ENCODE data around the gene CARMIL1. TPM values are rescaled to one million over a fixed set of nuclear protein-coding genes. Genes with fewer than 3 reads are reported as not detected.

The CARMIL1 gene
- total RNA-seq, 1 donor from 2014 or later = 14.5 TPM

GRCh38 chr6:25384967-25385366 is 105.8 kb downstream of the CARMIL1 start:
- TF ChIP-seq, protein P1, sequence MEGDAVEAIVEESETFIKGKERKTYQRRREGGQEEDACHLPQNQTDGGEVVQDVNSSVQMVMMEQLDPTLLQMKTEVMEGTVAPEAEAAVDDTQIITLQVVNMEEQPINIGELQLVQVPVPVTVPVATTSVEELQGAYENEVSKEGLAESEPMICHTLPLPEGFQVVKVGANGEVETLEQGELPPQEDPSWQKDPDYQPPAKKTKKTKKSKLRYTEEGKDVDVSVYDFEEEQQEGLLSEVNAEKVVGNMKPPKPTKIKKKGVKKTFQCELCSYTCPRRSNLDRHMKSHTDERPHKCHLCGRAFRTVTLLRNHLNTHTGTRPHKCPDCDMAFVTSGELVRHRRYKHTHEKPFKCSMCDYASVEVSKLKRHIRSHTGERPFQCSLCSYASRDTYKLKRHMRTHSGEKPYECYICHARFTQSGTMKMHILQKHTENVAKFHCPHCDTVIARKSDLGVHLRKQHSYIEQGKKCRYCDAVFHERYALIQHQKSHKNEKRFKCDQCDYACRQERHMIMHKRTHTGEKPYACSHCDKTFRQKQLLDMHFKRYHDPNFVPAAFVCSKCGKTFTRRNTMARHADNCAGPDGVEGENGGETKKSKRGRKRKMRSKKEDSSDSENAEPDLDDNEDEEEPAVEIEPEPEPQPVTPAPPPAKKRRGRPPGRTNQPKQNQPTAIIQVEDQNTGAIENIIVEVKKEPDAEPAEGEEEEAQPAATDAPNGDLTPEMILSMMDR (IDR thresholded peaks at IDR 0.05) = no peak
- Mint-ChIP-seq H3K27ac (ENCODE audit: unreplicated experiment) (no peak overlapping the region), H3K9me3 (ENCODE audit: low read depth) (no peaks in the 10 kb centered on the region), H3K4me1 (ENCODE audit: low read depth) (peaks cover 40% of the 10 kb centered on the region), H3K36me3 (ENCODE audit: low read depth) (no peaks in the 10 kb centered on the region), H3K27me3 (ENCODE audit: low read depth) (no peaks in the 10 kb centered on the region), H3K4me3 (ENCODE audit: unreplicated experiment) (no peak overlapping the region)
- DNase-seq (ENCODE audit: low spot score) = no peak

DNA sequence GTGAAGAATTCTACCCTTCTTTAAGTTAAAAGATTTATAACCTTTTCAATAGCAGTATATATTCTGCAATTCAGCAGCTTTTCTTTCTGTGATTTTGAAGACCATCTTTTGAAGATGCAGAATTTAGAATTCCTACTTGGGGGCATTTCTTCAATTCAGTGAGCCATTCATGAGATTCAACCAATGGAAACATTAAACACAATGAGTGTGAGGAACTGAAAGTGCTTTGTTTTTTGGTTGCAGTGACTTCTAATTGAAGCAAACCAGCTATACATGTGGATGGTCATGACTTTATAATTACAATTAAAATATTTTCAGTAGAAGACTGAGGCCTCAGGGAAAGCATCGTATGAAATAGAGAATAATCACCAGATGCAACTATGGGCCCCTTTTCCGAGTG is 108.3 kb downstream of the CARMIL1 start:
- no peaks in the 10 kb centered on the region for H3K9me3 Mint-ChIP-seq (ENCODE audit: low read depth)
- TF ChIP-seq, protein P1 (IDR thresholded peaks at IDR 0.05) = no peak
- no peak overlapping the region for H3K27ac Mint-ChIP-seq (ENCODE audit: unreplicated experiment)
- H3K4me3 Mint-ChIP-seq (ENCODE audit: unreplicated experiment) = no peak overlapping the region
- no peaks in the 10 kb centered on the region for H3K36me3 Mint-ChIP-seq (ENCODE audit: low read depth)
- H3K27me3 Mint-ChIP-seq (ENCODE audit: low read depth) = no peaks in the 10 kb centered on the region
- H3K4me1 Mint-ChIP-seq (ENCODE audit: low read depth) = peaks cover 24% of the 10 kb centered on the region
- no peak for DNase-seq (ENCODE audit: low spot score)

DNA sequence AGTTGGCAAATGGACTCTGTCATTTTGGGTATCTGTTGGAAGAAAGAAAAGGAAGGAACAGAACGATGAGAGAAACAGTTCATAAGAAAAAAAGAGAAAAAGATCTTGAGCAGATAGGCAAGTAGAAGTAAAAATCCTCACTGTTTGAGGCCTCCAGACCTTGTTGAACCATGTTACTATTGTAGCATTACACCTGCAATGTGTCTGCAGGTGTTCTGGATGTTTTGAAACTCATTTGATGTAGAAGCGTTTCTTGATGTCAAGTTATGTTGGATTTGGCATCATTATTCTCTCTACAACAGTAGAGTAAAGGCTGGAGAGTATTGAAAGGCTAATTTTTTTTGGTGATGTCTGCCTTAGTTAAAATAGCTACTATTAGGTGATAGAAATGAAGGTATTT is 108.7 kb downstream of the CARMIL1 start:
- Mint-ChIP-seq H3K9me3 (ENCODE audit: low read depth) (no peaks in the 10 kb centered on the region), H3K36me3 (ENCODE audit: low read depth) (no peaks in the 10 kb centered on the region), H3K27me3 (ENCODE audit: low read depth) (no peaks in the 10 kb centered on the region), H3K27ac (ENCODE audit: unreplicated experiment) (no peak overlapping the region), H3K4me3 (ENCODE audit: unreplicated experiment) (no peak overlapping the region), H3K4me1 (ENCODE audit: low read depth) (peaks cover 28% of the 10 kb centered on the region)
- TF ChIP-seq, protein P1 (IDR thresholded peaks at IDR 0.05) = no peak
- no peak for DNase-seq (ENCODE audit: low spot score)

- no peak for DNase-seq (ENCODE audit: low spot score)
- no peaks in the 10 kb centered on the region for H3K9me3 Mint-ChIP-seq (ENCODE audit: low read depth)
- no peaks in the 10 kb centered on the region for H3K27me3 Mint-ChIP-seq (ENCODE audit: low read depth)
- H3K27ac Mint-ChIP-seq (ENCODE audit: unreplicated experiment) = no peak overlapping the region
- no peaks in the 10 kb centered on the region for H3K36me3 Mint-ChIP-seq (ENCODE audit: low read depth)
- peaks cover 29% of the 10 kb centered on the region for H3K4me1 Mint-ChIP-seq (ENCODE audit: low read depth)
- TF ChIP-seq, protein P1 (IDR thresholded peaks at IDR 0.05) = no peak
- H3K4me3 Mint-ChIP-seq (ENCODE audit: unreplicated experiment) = no peak overlapping the region
Observed at GRCh38 chr6:25388776-25389175, 109.6 kb downstream of the CARMIL1 start.

DNA sequence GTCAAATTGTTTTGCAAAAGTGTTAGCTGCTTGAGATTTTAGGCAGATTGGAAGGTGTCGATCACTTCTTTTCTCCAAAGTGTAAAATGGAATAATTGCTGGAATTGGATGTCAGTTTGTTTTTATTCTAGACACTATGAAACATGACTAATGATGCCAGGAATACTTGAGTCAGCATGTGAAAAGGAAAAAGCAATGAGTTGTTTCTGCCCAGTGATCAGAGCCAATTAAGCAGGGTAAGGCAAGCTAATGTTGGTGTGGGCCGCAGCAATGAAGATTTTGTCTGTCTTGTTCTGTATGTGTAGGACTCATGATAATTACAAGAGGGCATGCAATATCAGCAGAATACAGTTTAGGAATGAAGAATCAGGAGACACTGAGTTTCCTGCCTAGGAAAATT is 110.3 kb downstream of the CARMIL1 start:
- H3K36me3 Mint-ChIP-seq (ENCODE audit: low read depth) = no peaks in the 10 kb centered on the region
- H3K4me1 Mint-ChIP-seq (ENCODE audit: low read depth) = peaks cover 28% of the 10 kb centered on the region
- TF ChIP-seq, protein P1 (IDR thresholded peaks at IDR 0.05) = no peak
- H3K27ac Mint-ChIP-seq (ENCODE audit: unreplicated experiment) = peak overlapping the region; percentile 24
- no peak overlapping the region for H3K4me3 Mint-ChIP-seq (ENCODE audit: unreplicated experiment)
- no peak for DNase-seq (ENCODE audit: low spot score)
- no peaks in the 10 kb centered on the region for H3K27me3 Mint-ChIP-seq (ENCODE audit: low read depth)
- no peaks in the 10 kb centered on the region for H3K9me3 Mint-ChIP-seq (ENCODE audit: low read depth)

All from chondrocyte (in vitro differentiated cells).